ENCODE results near the gene TNFRSF1B. TPM values are rescaled to one million over a fixed set of nuclear protein-coding genes. Genes with fewer than 3 reads are reported as not detected.

Gene TNFRSF1B
- total RNA-seq, 1 experiment from 2014 or later: not detected

- DNase-seq (ENCODE audit: low read depth): no peak
Measured at GRCh38 chr1:12191242-12192032, 24.6 kb downstream of the TNFRSF1B start.

GRCh38 chr1:12194666-12195216 lies 27.9 kb downstream of the TNFRSF1B start:
- DNase-seq (ENCODE audit: low read depth): no peak

- no peak for DNase-seq (ENCODE audit: low read depth)
Measured at GRCh38 chr1:12195416-12195815, 28.6 kb downstream of the TNFRSF1B start.

GRCh38 chr1:12196641-12197482 lies 30.1 kb downstream of the TNFRSF1B start:
- DNase-seq (ENCODE audit: low read depth): no peak

- DNase-seq (ENCODE audit: low read depth): no peak
Measured at GRCh38 chr1:12197483-12197880, 30.7 kb downstream of the TNFRSF1B start.

- DNase-seq (ENCODE audit: low read depth): no peak
Measured at GRCh38 chr1:12200208-12200607, 33.4 kb downstream of the TNFRSF1B start.

GRCh38 chr1:12201352-12202189 lies 34.8 kb downstream of the TNFRSF1B start:
- no peak for DNase-seq (ENCODE audit: low read depth)

GRCh38 chr1:12202190-12202497 lies 35.4 kb downstream of the TNFRSF1B start:
- no peak for DNase-seq (ENCODE audit: low read depth)

GRCh38 chr1:12202577-12202976 lies 35.8 kb downstream of the TNFRSF1B start:
- no peak for DNase-seq (ENCODE audit: low read depth)

GRCh38 chr1:12203216-12204007 lies 36.6 kb downstream of the TNFRSF1B start:
- no peak for DNase-seq (ENCODE audit: low read depth)

- no peak for DNase-seq (ENCODE audit: low read depth)
Measured at GRCh38 chr1:12204140-12204539, 37.3 kb downstream of the TNFRSF1B start.

- DNase-seq (ENCODE audit: low read depth): no peak
Measured at GRCh38 chr1:12204754-12205658, 38.2 kb downstream of the TNFRSF1B start.

- no peak for DNase-seq (ENCODE audit: low read depth)
Measured at GRCh38 chr1:12206238-12206637, 39.4 kb downstream of the TNFRSF1B start.

GRCh38 chr1:12206792-12207424 lies 40.1 kb downstream of the TNFRSF1B start:
- no peak for DNase-seq (ENCODE audit: low read depth)

- no peak for DNase-seq (ENCODE audit: low read depth)
Measured at GRCh38 chr1:12208271-12208670, 41.5 kb downstream of the TNFRSF1B start.

- peak; percentile 64 for DNase-seq (ENCODE audit: low read depth)
Measured at GRCh38 chr1:12208764-12209494, 42.1 kb downstream of the TNFRSF1B start.

- DNase-seq (ENCODE audit: low read depth): no peak
Measured at GRCh38 chr1:12209495-12209832, 42.7 kb downstream of the TNFRSF1B start.

- no peak for DNase-seq (ENCODE audit: low read depth)
Measured at GRCh38 chr1:12215118-12215961, 48.5 kb downstream of the TNFRSF1B start.

Data from RPMI7951 (cell line).